Lower leg skin (tissue), 3 donors: ENCODE measurements around the gene HEATR9.

Experiments
- CTCF ChIP-seq, 3 donors: fragments of 450-650 bp; IDR thresholded peaks; one replicate each; pipeline ENCODE4 v1.5.1; 2016; ENCODE audit warnings: antibody characterized with exemption in 3 of 3, mild to moderate bottlenecking in 3 of 3, moderate library complexity in 2 of 3
- POLR2A ChIP-seq, 2 donors: fragments of 450-650 bp; IDR thresholded peaks; one replicate each; pipeline ENCODE4 v1.6.1; 2016 to 2017; ENCODE audit warnings: antibody characterized with exemption in 2 of 2, mild to moderate bottlenecking in 1 of 2, moderate library complexity in 1 of 2

GRCh38 chr17:35892091-35893035, 23.7 kb upstream of the HEATR9 start:
- no peak for TF ChIP-seq CTCF (IDR thresholded peaks at IDR 0.05)
- TF ChIP-seq POLR2A (IDR thresholded peaks at IDR 0.05): no peak
